Endothelial cell of umbilical vein (primary cell): ENCODE results near the gene FILIP1. TPM values are rescaled to one million over a fixed set of nuclear protein-coding genes. Genes with fewer than 3 reads are reported as not detected.

Source experiments
- BruUV-seq: library from RNA; stranded (reverse); fragments of 400-500 nt; replicated peaks from 2 replicates; lab custom pipeline; 2021; lab: Mats Ljungman, UMichigan
- CTCF ChIA-PET: fragments of 300-600, 350-600 bp; sonication (Branson Sonifier 250); formaldehyde crosslinking; loops from one replicate; lab custom pipeline; 2021; ENCODE audit warnings: antibody characterized with exemption, inconsistent platforms; lab: Charles Lee
- POLR2A ChIA-PET: fragments of 300-600, 350-600 bp; sonication (Branson Sonifier 250); formaldehyde crosslinking; loops from one replicate; lab custom pipeline; 2021; ENCODE audit warnings: antibody characterized with exemption, inconsistent platforms; lab: Charles Lee
- DNase-seq: peaks from one replicate; pipeline ENCODE4 v3.0.0-alpha.2; 2011; ENCODE audit warnings: low read depth, low spot score
- FAIRE-seq: peaks from 2 replicates; lab custom pipeline; 2011; peaks lifted over from hg19 to GRCh38; lab: Jason Lieb, UNC
- H2AFZ ChIP-seq: 2 replicates; pipeline ENCODE4 v1.6.0; 2012; ENCODE audit warnings: low read depth, low read length, control low read depth, inconsistent platforms
- H3K27ac ChIP-seq: 2 replicates; pipeline ENCODE4 v1.5.1; 2011; ENCODE audit warnings: low read depth, mild to moderate bottlenecking, control low read depth, low read length, moderate library complexity; ENCODE audit not compliant: insufficient read depth
- H3K27me3 ChIP-seq, 2 experiments: 2 replicates each; pipeline versions ENCODE4 v1.6.0 to v1.6.1; 2011; ENCODE audit warnings: low read length in 2 of 2, mixed read lengths in 1 of 2; ENCODE audit not compliant: control insufficient read depth in 2 of 2, insufficient read depth in 2 of 2
- H3K36me3 ChIP-seq, 2 experiments: 2 replicates in 1 of 2; 3 replicates in 1 of 2; pipeline ENCODE4 v1.5.1; 2011; ENCODE audit warnings: low read length in 2 of 2, mild to moderate bottlenecking in 1 of 2, moderate library complexity in 1 of 2; ENCODE audit not compliant: control insufficient read depth in 2 of 2, insufficient read depth in 2 of 2; ENCODE audit errors: extremely low read depth in 1 of 2
- H3K4me1 ChIP-seq: 3 replicates; pipeline ENCODE4 v1.5.1; 2011; ENCODE audit warnings: mild to moderate bottlenecking, low read length; ENCODE audit not compliant: control insufficient read depth, insufficient read depth; ENCODE audit errors: extremely low read depth
- H3K4me2 ChIP-seq: 2 replicates; pipeline ENCODE4 v1.6.1; 2011; ENCODE audit warnings: low read length, control low read depth, mixed read lengths; ENCODE audit not compliant: insufficient read depth
- H3K4me3 ChIP-seq, 3 experiments: fragments of 200-600 bp in 1 of 3; sonication (generic), shearing (Covaris generic) in 1 of 3; replicated peaks in 1 of 3; 2 replicates each; pipeline ENCODE4 v1.5.1; 2011 to 2016; ENCODE audit warnings: control low read depth in 3 of 3, low read length in 3 of 3, mild to moderate bottlenecking in 2 of 3, inconsistent platforms in 1 of 3, low read depth in 1 of 3, moderate library complexity in 1 of 3; ENCODE audit not compliant: insufficient read depth in 1 of 3
- H3K79me2 ChIP-seq: 2 replicates; pipeline ENCODE4 v1.6.0; 2012; ENCODE audit warnings: low read length, inconsistent platforms; ENCODE audit not compliant: control insufficient read depth, insufficient read depth
- H3K9ac ChIP-seq: replicated peaks from 2 replicates; pipeline ENCODE3; 2011; ENCODE audit warnings: low read length, control low read depth; ENCODE audit not compliant: insufficient read depth; ENCODE audit errors: extremely low read depth
- H3K9me1 ChIP-seq: replicated peaks from 3 replicates; pipeline ENCODE4 v1.6.0; 2011; ENCODE audit warnings: mild to moderate bottlenecking, low read length; ENCODE audit not compliant: control insufficient read depth, insufficient read depth; ENCODE audit errors: extremely low read depth
- H3K9me3 ChIP-seq: replicated peaks from 2 replicates; pipeline ENCODE4 v1.5.1; 2012; ENCODE audit warnings: low read length, inconsistent platforms; ENCODE audit not compliant: control insufficient read depth, insufficient read depth
- H4K20me1 ChIP-seq: replicated peaks from 2 replicates; pipeline ENCODE3; 2011; ENCODE audit warnings: mild to moderate bottlenecking, low read length; ENCODE audit not compliant: control insufficient read depth, insufficient read depth; ENCODE audit errors: extremely low read depth
- CTCF ChIP-seq, 2 donors: IDR thresholded peaks; 1 replicate in 1 of 2; 2 replicates in 1 of 2; pipeline ENCODE4 v1.5.1; 2011; ENCODE audit warnings: low read length in 2 of 2, mild to moderate bottlenecking in 2 of 2, moderate library complexity in 2 of 2, control low read depth in 1 of 2, inconsistent platforms in 1 of 2, low read depth in 1 of 2; ENCODE audit not compliant: insufficient read depth in 1 of 2; ENCODE audit errors: extremely low read depth in 1 of 2
- EZH2 ChIP-seq: IDR thresholded peaks from 2 replicates; pipeline ENCODE4 v1.6.1; 2012; ENCODE audit warnings: borderline replicate concordance, low read depth, mild to moderate bottlenecking, moderate library complexity, low read length, inconsistent platforms; ENCODE audit not compliant: severe bottlenecking
- FOS ChIP-seq: IDR thresholded peaks from 2 replicates; pipeline ENCODE4 v1.6.1; 2011; ENCODE audit warnings: mild to moderate bottlenecking, low read length, moderate library complexity, borderline replicate concordance; ENCODE audit not compliant: insufficient read depth
- GATA2 ChIP-seq: IDR thresholded peaks from 2 replicates; pipeline ENCODE4 v1.7.0; 2011; ENCODE audit warnings: low read depth, mild to moderate bottlenecking, moderate library complexity, mixed read lengths, low read length; ENCODE audit not compliant: insufficient read length, insufficient read depth
- JUN ChIP-seq: IDR thresholded peaks from 2 replicates; pipeline ENCODE4 v1.6.1; 2011; ENCODE audit warnings: borderline replicate concordance, low read depth; ENCODE audit not compliant: insufficient read length, insufficient read depth
- MAX ChIP-seq: IDR thresholded peaks from 2 replicates; pipeline ENCODE4 v1.6.1; 2011; ENCODE audit not compliant: insufficient read depth, insufficient read length
- MYC ChIP-seq: IDR thresholded peaks from one replicate; pipeline ENCODE4 v1.6.1; 2011; ENCODE audit warnings: mild to moderate bottlenecking, low read depth, low read length
- POLR2AphosphoS5 ChIP-seq: IDR thresholded peaks from 2 replicates; pipeline ENCODE4 v1.6.1; 2012; ENCODE audit warnings: low read depth, mild to moderate bottlenecking, control low read depth, low read length, moderate library complexity; ENCODE audit not compliant: insufficient read depth
- dilution Hi-C: fragments of 300-500 bp; cut with MboI; formaldehyde crosslinking; loops from one replicate; pipeline ENCODE4 v1.15.0; 2019; ENCODE audit warnings: low sequenced_read_pairs; ENCODE audit not compliant: extremely low pct_ligation_motif_present
- intact Hi-C: fragments of 100-400 bp; cut with micrococcal nuclease; formaldehyde crosslinking; loops from one replicate; pipeline ENCODE4 v1.10.0; 2022
- polyA plus RNA-seq, 4 experiments: library from polyadenylated mRNA; depleted of rRNA in 3 of 4; stranded (reverse) in 3 of 4; unstranded in 1 of 4; fragments of >200 nt; gene quantifications; 2 replicates each; pipeline versions ENCODE4 v1.2.1 to v1.2.3, GENCODE V29; 2011 to 2012; ENCODE audit warnings: missing spikeins in 1 of 4
- total RNA-seq: library from RNA; stranded (reverse); gene quantifications from 2 replicates; pipeline ENCODE4 v1.2.3, GENCODE V29; 2021

The FILIP1 gene
- total and polyA plus RNA-seq, 2 donors (not counting 3 experiments of a cell fraction or from before 2014, with no cell fraction given), result 2.8 to 13.7 TPM

GRCh38 chr6:75504465-75505222 is 11.0 kb upstream of the FILIP1 start:
- no peaks in the 10 kb centered on the region for H4K20me1 ChIP-seq
- no peaks in the 10 kb centered on the region for H3K27me3 ChIP-seq
- dilution Hi-C loops, result no loop called here
- no peak overlapping the region for H3K27ac ChIP-seq
- H2AFZ ChIP-seq, result no peak overlapping the region
- H3K9me3 ChIP-seq, result no peaks in the 10 kb centered on the region
- intact Hi-C loops, result no loop called here
- no peak overlapping the region for H3K4me2 ChIP-seq
- FAIRE-seq (no peak), DNase-seq (no peak)
- CTCF ChIA-PET, result interaction anchor here (0.8 to 2.6 kb wide), 9 partner anchors 9 to 238 kb away, joined by 3 to 20 read pairs (median 6); no protein-coding TSS in a partner anchor
- H3K36me3 ChIP-seq, result no peaks in the 10 kb centered on the region
- H3K4me1 ChIP-seq, result peaks cover 27% of the 10 kb centered on the region
- no peaks in the 10 kb centered on the region for H3K79me2 ChIP-seq
- no peaks in the 10 kb centered on the region for H3K9me1 ChIP-seq
- POLR2A ChIA-PET, result no interaction called here
- TSS peak; percentile 39 for BruUV-seq
- H3K4me3 ChIP-seq, result no peak overlapping the region
- TF ChIP-seq FOS (no peak), CTCF (IDR thresholded peaks at IDR 0.05; ENCODE audit: extremely low read depth in 1 of 2, insufficient read depth in 1 of 2, low read depth in 1 of 2, low read length in 2 of 2) (peak in 1 of 2 donors; percentile 15)
- no peak overlapping the region for H3K9ac ChIP-seq

DNA sequence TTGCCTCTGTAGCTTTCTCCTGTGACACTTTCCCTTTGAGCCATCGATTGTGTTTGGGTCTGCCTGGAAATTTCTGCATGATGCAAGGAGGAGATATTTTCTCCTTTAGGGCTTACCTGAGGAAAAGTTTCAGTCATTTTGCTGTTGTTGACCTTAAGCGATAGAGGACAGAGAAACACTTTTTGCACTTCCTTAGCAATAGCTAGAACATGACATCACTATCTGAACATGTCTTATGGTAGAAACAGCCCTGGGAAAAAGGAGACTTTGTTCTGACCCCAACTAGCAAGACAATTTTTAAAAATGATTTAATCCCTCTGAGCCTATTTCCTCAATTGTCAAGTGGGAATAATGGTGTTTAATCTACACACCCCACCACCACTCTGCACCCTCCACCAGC is 9.7 kb upstream of the FILIP1 start:
- no TSS peak for BruUV-seq
- intact Hi-C loops, result loop anchor here (1.0 kb wide), 1 partner anchor 85 kb away; no protein-coding TSS in a partner anchor
- Histone ChIP-seq H3K9me1 (no peaks in the 10 kb centered on the region), H3K4me2 (peak overlapping the region; percentile 26), H3K9ac (peak overlapping the region; percentile 3), H3K9me3 (no peaks in the 10 kb centered on the region), H3K79me2 (no peaks in the 10 kb centered on the region), H3K27ac (peak overlapping the region; percentile 54), H3K36me3 (no peaks in the 10 kb centered on the region), H3K4me1 (peaks cover 38% of the 10 kb centered on the region), H3K27me3 (no peaks in the 10 kb centered on the region), H4K20me1 (no peaks in the 10 kb centered on the region), H3K4me3 (no peak overlapping the region), H2AFZ (peak overlapping the region; percentile 21)
- TF ChIP-seq FOS, result no peak
- TF ChIP-seq CTCF (IDR thresholded peaks at IDR 0.05; ENCODE audit: extremely low read depth in 1 of 2, insufficient read depth in 1 of 2, low read depth in 1 of 2, low read length in 2 of 2), result no peak
- TF ChIP-seq GATA2, result no peak
- TF ChIP-seq MYC, result no peak
- TF ChIP-seq JUN, result peak; percentile 50
- no peak for TF ChIP-seq POLR2AphosphoS5
- TF ChIP-seq MAX, result no peak
- no peak for TF ChIP-seq EZH2
- ChIA-PET POLR2A (no interaction called here), CTCF (interaction anchor here (2.4 to 2.6 kb wide), 2 partner anchors 21 to 206 kb away, joined by 12 to 20 read pairs; no protein-coding TSS in a partner anchor)
- dilution Hi-C loops, result no loop called here
- FAIRE-seq (no peak), DNase-seq (peak; percentile 82)
